Mesendoderm (in vitro differentiated cells): ENCODE results near the gene MSRB3.

ENCODE experiments used
- DNase-seq: peaks from one replicate; pipeline ENCODE4 v3.0.0; 2013
- H2AK5ac ChIP-seq: 2 replicates; pipeline ENCODE4 v1.6.1; 2013; ENCODE audit warnings: low read length, inconsistent platforms
- H2BK120ac ChIP-seq: 2 replicates; pipeline ENCODE4 v1.6.1; 2013; ENCODE audit warnings: low read depth, mild to moderate bottlenecking, low read length, moderate library complexity, mixed read lengths
- H2BK15ac ChIP-seq: replicated peaks from 2 replicates; pipeline ENCODE4 v1.6.1; 2013; ENCODE audit warnings: low read depth, mild to moderate bottlenecking, moderate library complexity
- H2BK5ac ChIP-seq: 2 replicates; pipeline ENCODE4 v1.6.1; 2013; ENCODE audit warnings: low read length, inconsistent platforms
- H3K18ac ChIP-seq: 2 replicates; pipeline ENCODE4 v1.6.1; 2013; ENCODE audit warnings: mild to moderate bottlenecking, low read length, mixed read lengths
- H3K23ac ChIP-seq: one replicate; pipeline ENCODE4 v1.6.1; 2013; ENCODE audit warnings: low read length
- H3K27ac ChIP-seq: 2 replicates; pipeline ENCODE4 v1.5.1; 2013; ENCODE audit warnings: low read depth, mild to moderate bottlenecking, inconsistent platforms, low read length, moderate library complexity
- H3K27me3 ChIP-seq: 2 replicates; pipeline ENCODE4 v1.6.1; 2013; ENCODE audit warnings: low read length, control low read depth, mild to moderate bottlenecking, inconsistent platforms; ENCODE audit not compliant: insufficient read depth, poor library complexity
- H3K36me3 ChIP-seq: 2 replicates; pipeline ENCODE4 v1.6.1; 2013; ENCODE audit warnings: low read length, inconsistent platforms; ENCODE audit not compliant: control insufficient read depth, insufficient read depth
- H3K4ac ChIP-seq: one replicate; pipeline ENCODE4 v1.6.1; 2013; ENCODE audit warnings: low read depth, mild to moderate bottlenecking, low read length, moderate library complexity
- H3K4me1 ChIP-seq: 2 replicates; pipeline ENCODE4 v1.6.1; 2013; ENCODE audit warnings: low read depth, low read length, inconsistent platforms; ENCODE audit not compliant: control insufficient read depth
- H3K4me2 ChIP-seq: 2 replicates; pipeline ENCODE4 v1.6.1; 2013; ENCODE audit warnings: low read length
- H3K4me3 ChIP-seq: 2 replicates; pipeline ENCODE4 v1.5.1; 2013; ENCODE audit warnings: mild to moderate bottlenecking, low read length
- H3K56ac ChIP-seq: one replicate; pipeline ENCODE4 v1.6.1; 2013; ENCODE audit warnings: low read length
- H3K79me1 ChIP-seq: 2 replicates; pipeline ENCODE4 v1.6.1; 2013; ENCODE audit warnings: low read length, inconsistent platforms
- H3K79me2 ChIP-seq: 2 replicates; pipeline ENCODE4 v1.6.1; 2013; ENCODE audit warnings: mild to moderate bottlenecking, low read length; ENCODE audit not compliant: control insufficient read depth, insufficient read depth
- H3K9ac ChIP-seq: 2 replicates; pipeline ENCODE4 v1.6.1; 2013; ENCODE audit warnings: low read length, inconsistent platforms
- H4K5ac ChIP-seq: one replicate; pipeline ENCODE4 v1.6.1; 2013; ENCODE audit warnings: low read length
- H4K8ac ChIP-seq: one replicate; pipeline ENCODE4 v1.6.1; 2013; ENCODE audit warnings: low read depth, mild to moderate bottlenecking, control low read depth, low read length, moderate library complexity
- WGBS: extraction: QIAGEN DNeasy Blood & Tissue Kit; methylation state at CpG from one replicate; pipeline ENCODE4 v1.1.7; 2013; ENCODE audit warnings: low lambda C conversion rate, missing lambda C conversion rate; ENCODE audit not compliant: insufficient coverage; ENCODE audit errors: extremely low coverage; 5-methylcytosine and 5-hydroxymethylcytosine counted together

Gene MSRB3

DNA sequence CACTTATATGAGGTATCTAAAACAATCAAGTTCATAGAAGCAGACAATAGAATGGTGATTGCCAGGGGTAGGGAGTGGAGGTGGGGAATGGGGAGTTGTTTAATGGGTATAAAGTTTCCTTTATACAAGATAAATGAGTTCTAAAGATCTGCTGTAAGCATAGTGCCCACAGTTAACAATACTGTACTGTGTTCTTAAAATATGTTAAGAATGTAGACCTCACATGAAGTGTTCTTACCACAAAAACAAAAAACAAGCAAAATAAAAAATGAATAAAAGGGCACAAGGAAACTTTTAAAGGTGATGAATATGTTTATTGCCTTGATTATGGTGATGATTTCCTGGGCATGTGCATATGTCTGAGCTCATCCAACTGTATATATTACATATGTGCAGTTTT, 211.8 kb downstream of the MSRB3 start:
- Histone ChIP-seq H3K79me1 (no peaks in the 10 kb centered on the region), H2BK5ac (no peak overlapping the region), H3K36me3 (no peaks in the 10 kb centered on the region), H2AK5ac (no peak overlapping the region), H3K9ac (no peak overlapping the region), H3K27me3 (no peaks in the 10 kb centered on the region), H4K8ac (no peak overlapping the region), H3K23ac (no peak overlapping the region), H3K4me3 (no peak overlapping the region), H4K5ac (no peak overlapping the region), H3K56ac (no peak overlapping the region), H3K4me1 (peaks cover 2% of the 10 kb centered on the region), H3K18ac (no peak overlapping the region), H3K4me2 (no peak overlapping the region), H3K27ac (no peak overlapping the region), H3K4ac (no peak overlapping the region), H2BK15ac (no peak overlapping the region), H3K79me2 (no peaks in the 10 kb centered on the region), H2BK120ac (no peak overlapping the region)
- no peak for DNase-seq

GRCh38 chr12:65492998-65493912, 214.8 kb downstream of the MSRB3 start:
- WGBS: no CpG with 5 or more reads among the region's 1 CpG

DNA sequence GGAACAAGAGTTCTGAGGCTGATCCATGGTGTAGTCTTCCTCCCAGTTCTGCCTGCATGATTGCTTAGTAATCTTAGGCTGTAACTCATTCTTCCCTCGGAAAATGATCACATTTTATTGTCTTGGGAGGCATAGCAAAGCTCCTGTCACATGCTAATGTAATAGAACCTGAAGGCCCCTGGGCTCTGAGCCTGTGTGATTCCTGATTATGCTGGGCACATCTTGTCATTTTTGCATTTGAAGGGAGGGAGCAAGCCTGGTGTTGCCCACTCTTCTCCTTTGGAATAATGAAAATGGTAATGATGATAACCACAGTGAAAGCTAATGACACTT, 215.4 kb downstream of the MSRB3 start:
- Histone ChIP-seq H2BK5ac (no peak overlapping the region), H3K79me1 (no peaks in the 10 kb centered on the region), H2AK5ac (no peak overlapping the region), H3K4me1 (peaks cover 7% of the 10 kb centered on the region), H3K36me3 (no peaks in the 10 kb centered on the region), H3K79me2 (no peaks in the 10 kb centered on the region), H3K4me2 (no peak overlapping the region), H3K27me3 (no peaks in the 10 kb centered on the region), H3K4ac (no peak overlapping the region), H3K23ac (no peak overlapping the region), H3K18ac (no peak overlapping the region), H4K5ac (no peak overlapping the region), H2BK15ac (no peak overlapping the region), H3K56ac (no peak overlapping the region), H4K8ac (no peak overlapping the region), H3K9ac (no peak overlapping the region), H2BK120ac (no peak overlapping the region), H3K4me3 (no peak overlapping the region), H3K27ac (no peak overlapping the region)
- no peak for DNase-seq
- WGBS: no CpG with 5 or more reads among the region's 1 CpG

More at GRCh38 chr12:65492998-65493912, 214.8 kb downstream of the MSRB3 start:
- H2BK15ac ChIP-seq: no peak overlapping the region
- no peak overlapping the region for H3K18ac ChIP-seq
- H2BK120ac ChIP-seq: no peak overlapping the region
- H3K27me3 ChIP-seq: no peaks in the 10 kb centered on the region
- no peaks in the 10 kb centered on the region for H3K36me3 ChIP-seq
- H4K8ac ChIP-seq: no peak overlapping the region
- H3K4me2 ChIP-seq: no peak overlapping the region
- H2AK5ac ChIP-seq: no peak overlapping the region
- H3K27ac ChIP-seq: no peak overlapping the region
- H3K4ac ChIP-seq: no peak overlapping the region
- H2BK5ac ChIP-seq: no peak overlapping the region
- peaks cover 7% of the 10 kb centered on the region for H3K4me1 ChIP-seq
- no peak overlapping the region for H3K4me3 ChIP-seq
- H3K56ac ChIP-seq: no peak overlapping the region
- H4K5ac ChIP-seq: no peak overlapping the region
- DNase-seq: no peak
- no peaks in the 10 kb centered on the region for H3K79me1 ChIP-seq
- H3K9ac ChIP-seq: no peak overlapping the region
- H3K23ac ChIP-seq: no peak overlapping the region
- H3K79me2 ChIP-seq: no peaks in the 10 kb centered on the region

DNA sequence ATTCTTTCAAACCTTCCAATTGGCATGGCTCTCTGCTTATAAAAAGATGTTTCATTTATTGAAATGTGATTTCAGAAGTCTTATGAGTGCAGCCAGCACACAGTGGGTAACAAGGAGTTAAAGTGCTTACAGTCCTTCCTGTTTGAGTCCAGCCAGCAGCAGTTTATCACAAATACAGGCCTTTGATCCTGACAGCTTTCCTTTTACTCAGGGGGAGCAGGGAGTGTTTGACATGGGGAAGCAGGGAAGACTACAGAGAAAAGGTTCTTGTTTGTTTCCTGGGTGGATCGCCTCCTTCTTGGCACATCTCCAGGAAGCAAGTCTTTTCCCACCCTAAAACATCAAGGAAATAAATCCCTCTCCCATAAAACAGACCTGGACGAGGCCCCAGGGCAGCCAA, 216.1 kb downstream of the MSRB3 start:
- H2AK5ac ChIP-seq: no peak overlapping the region
- no peak overlapping the region for H2BK120ac ChIP-seq
- H3K18ac ChIP-seq: no peak overlapping the region
- no peak overlapping the region for H4K8ac ChIP-seq
- H3K4ac ChIP-seq: no peak overlapping the region
- H3K27me3 ChIP-seq: no peaks in the 10 kb centered on the region
- no peak overlapping the region for H3K9ac ChIP-seq
- H2BK5ac ChIP-seq: no peak overlapping the region
- no peaks in the 10 kb centered on the region for H3K79me1 ChIP-seq
- no CpG with 5 or more reads among the region's 2 CpGs for WGBS
- H3K4me1 ChIP-seq: peaks cover 7% of the 10 kb centered on the region
- H3K27ac ChIP-seq: no peak overlapping the region
- no peak overlapping the region for H4K5ac ChIP-seq
- H3K4me3 ChIP-seq: no peak overlapping the region
- no peak overlapping the region for H3K56ac ChIP-seq
- H3K23ac ChIP-seq: no peak overlapping the region
- no peaks in the 10 kb centered on the region for H3K36me3 ChIP-seq
- no peak overlapping the region for H3K4me2 ChIP-seq
- no peak for DNase-seq
- no peaks in the 10 kb centered on the region for H3K79me2 ChIP-seq
- no peak overlapping the region for H2BK15ac ChIP-seq

DNA sequence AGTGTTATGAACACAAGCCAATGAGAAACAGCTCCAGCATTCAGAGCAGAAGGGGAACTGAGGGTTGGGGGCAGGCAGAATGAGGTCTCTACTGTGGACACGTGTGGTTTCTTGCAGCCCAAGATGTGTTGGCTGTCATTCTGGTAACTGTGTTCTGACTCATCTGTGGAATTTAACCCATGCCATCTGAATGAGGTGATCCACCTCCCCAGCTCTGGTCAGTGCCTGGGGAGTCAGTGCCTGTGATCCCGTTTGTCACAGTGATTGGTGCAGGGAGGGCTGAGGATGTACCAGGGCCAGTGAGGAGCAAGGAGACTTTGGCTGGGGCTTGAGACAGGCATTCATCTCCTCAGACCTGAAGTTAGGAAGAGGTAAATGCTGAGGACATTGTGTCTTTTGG, 216.8 kb downstream of the MSRB3 start:
- no peak overlapping the region for H2BK5ac ChIP-seq
- H3K18ac ChIP-seq: no peak overlapping the region
- no peaks in the 10 kb centered on the region for H3K27me3 ChIP-seq
- H3K79me1 ChIP-seq: no peaks in the 10 kb centered on the region
- H3K23ac ChIP-seq: peak overlapping the region; percentile 60
- no peak overlapping the region for H2BK15ac ChIP-seq
- H3K36me3 ChIP-seq: no peaks in the 10 kb centered on the region
- H2AK5ac ChIP-seq: no peak overlapping the region
- peak; percentile 78 for DNase-seq
- peak overlapping the region; percentile 39 for H3K56ac ChIP-seq
- H4K5ac ChIP-seq: no peak overlapping the region
- no CpG with 5 or more reads among the region's 2 CpGs for WGBS
- H3K4me3 ChIP-seq: no peak overlapping the region
- H3K4me1 ChIP-seq: peaks cover 7% of the 10 kb centered on the region
- no peaks in the 10 kb centered on the region for H3K79me2 ChIP-seq
- H4K8ac ChIP-seq: no peak overlapping the region
- H3K4me2 ChIP-seq: no peak overlapping the region
- no peak overlapping the region for H3K27ac ChIP-seq
- no peak overlapping the region for H3K9ac ChIP-seq
- no peak overlapping the region for H3K4ac ChIP-seq
- no peak overlapping the region for H2BK120ac ChIP-seq

- Histone ChIP-seq H4K8ac (no peak overlapping the region), H2BK120ac (no peak overlapping the region), H3K9ac (no peak overlapping the region), H2BK15ac (no peak overlapping the region), H3K56ac (no peak overlapping the region), H3K4me2 (no peak overlapping the region), H3K4me3 (no peak overlapping the region), H3K79me1 (no peaks in the 10 kb centered on the region), H3K27me3 (no peaks in the 10 kb centered on the region), H3K18ac (no peak overlapping the region), H3K4ac (no peak overlapping the region), H3K23ac (no peak overlapping the region), H4K5ac (no peak overlapping the region), H2BK5ac (no peak overlapping the region), H3K36me3 (no peaks in the 10 kb centered on the region), H3K79me2 (no peaks in the 10 kb centered on the region), H3K27ac (no peak overlapping the region), H3K4me1 (peaks cover 7% of the 10 kb centered on the region), H2AK5ac (no peak overlapping the region)
- WGBS: no CpG with 5 or more reads among the region's 2 CpGs
- DNase-seq: no peak
Observed at GRCh38 chr12:65496617-65497016, 218.1 kb downstream of the MSRB3 start.
